Fibroblast of the aortic adventitia (primary cell): ENCODE measurements around the gene RPRD1B. TPM values are rescaled to one million over a fixed set of nuclear protein-coding genes. Genes with fewer than 3 reads are reported as not detected.

Experiments
- DNase-seq: peaks from one replicate; pipeline ENCODE4 v3.0.0-alpha.2; 2010; ENCODE audit warnings: low read depth
- H3K4me3 ChIP-seq: 2 replicates; pipeline ENCODE4 v1.5.1; 2011; ENCODE audit warnings: low read depth, mild to moderate bottlenecking, control low read depth, low read length, moderate library complexity
- total RNA-seq: library from RNA; depleted of rRNA; stranded (reverse); fragments of >200 nt; gene quantifications from 2 replicates; pipeline ENCODE4 v1.2.3, GENCODE V29; 2012; ENCODE audit warnings: low replicate concordance
- TF ChIP-seq, protein P1 (sequence below): IDR thresholded peaks from 2 replicates; pipeline ENCODE4 v1.5.1; 2011; ENCODE audit warnings: mild to moderate bottlenecking, low read length, control low read depth, inconsistent platforms; ENCODE audit not compliant: insufficient read depth

Gene RPRD1B
- total RNA-seq, 1 donor, result 19.5 TPM

DNA sequence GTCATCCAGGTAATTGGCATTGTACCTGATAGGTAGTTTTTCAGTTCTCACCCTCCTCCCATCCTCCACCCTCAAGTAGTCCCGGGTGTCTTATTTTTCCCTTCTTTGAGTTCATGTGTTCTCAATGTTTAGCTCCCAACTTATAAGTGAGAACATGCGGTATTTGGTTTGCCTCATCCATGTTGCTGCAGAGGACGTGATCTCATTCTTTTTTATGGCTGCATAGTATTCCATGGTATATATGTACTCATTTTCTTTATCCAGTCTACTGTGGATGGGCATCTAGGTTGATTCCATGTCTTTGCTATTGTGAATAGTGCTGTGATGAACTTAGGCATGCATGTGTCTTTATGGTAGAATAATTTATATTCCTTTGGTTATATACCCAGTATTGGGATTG lies 45.8 kb downstream of the RPRD1B start:
- no peak overlapping the region for H3K4me3 ChIP-seq
- TF ChIP-seq, protein P1, sequence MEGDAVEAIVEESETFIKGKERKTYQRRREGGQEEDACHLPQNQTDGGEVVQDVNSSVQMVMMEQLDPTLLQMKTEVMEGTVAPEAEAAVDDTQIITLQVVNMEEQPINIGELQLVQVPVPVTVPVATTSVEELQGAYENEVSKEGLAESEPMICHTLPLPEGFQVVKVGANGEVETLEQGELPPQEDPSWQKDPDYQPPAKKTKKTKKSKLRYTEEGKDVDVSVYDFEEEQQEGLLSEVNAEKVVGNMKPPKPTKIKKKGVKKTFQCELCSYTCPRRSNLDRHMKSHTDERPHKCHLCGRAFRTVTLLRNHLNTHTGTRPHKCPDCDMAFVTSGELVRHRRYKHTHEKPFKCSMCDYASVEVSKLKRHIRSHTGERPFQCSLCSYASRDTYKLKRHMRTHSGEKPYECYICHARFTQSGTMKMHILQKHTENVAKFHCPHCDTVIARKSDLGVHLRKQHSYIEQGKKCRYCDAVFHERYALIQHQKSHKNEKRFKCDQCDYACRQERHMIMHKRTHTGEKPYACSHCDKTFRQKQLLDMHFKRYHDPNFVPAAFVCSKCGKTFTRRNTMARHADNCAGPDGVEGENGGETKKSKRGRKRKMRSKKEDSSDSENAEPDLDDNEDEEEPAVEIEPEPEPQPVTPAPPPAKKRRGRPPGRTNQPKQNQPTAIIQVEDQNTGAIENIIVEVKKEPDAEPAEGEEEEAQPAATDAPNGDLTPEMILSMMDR, result no peak
- no peak for DNase-seq

DNA sequence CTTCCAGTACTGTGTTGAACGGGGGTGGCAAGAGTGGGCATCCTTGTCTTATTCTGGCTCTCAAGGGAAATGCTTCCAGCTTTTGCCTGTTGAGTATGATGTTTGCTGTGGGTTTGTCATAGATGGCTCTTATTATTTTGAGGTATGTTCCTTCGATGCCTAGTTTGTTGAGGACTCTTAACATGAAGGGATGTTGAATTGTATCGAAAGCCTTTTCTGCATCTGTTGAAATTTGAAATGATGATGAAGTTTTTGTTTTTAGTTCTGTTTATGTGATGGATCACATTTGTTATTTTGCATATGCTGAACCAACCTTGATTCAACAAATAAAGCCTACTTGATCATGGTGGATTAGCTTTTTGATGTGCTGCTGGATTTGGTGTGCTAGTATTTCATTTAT lies 48.0 kb downstream of the RPRD1B start:
- DNase-seq, result no peak
- H3K4me3 ChIP-seq, result no peak overlapping the region
- TF ChIP-seq, protein P1, result no peak

DNA sequence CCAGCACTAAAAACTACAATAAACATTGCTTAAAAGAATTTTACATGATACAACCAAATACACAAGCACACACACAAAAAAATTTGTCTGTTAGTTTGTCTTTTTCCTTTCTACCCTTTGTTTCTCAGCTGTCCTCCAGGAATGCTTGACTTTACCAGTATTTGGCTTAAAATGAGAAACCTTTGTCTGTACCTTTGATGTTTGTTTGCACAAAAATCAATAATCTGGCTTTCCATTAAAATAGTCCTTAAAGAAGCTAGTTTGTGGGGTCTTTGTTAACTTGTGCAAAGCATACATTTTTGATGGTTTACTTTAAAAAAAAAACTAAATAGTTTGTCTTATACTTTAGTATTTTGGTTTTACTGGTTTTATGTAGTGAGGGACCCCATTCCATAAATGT lies 49.3 kb downstream of the RPRD1B start:
- DNase-seq, result no peak
- TF ChIP-seq, protein P1, result no peak

DNA sequence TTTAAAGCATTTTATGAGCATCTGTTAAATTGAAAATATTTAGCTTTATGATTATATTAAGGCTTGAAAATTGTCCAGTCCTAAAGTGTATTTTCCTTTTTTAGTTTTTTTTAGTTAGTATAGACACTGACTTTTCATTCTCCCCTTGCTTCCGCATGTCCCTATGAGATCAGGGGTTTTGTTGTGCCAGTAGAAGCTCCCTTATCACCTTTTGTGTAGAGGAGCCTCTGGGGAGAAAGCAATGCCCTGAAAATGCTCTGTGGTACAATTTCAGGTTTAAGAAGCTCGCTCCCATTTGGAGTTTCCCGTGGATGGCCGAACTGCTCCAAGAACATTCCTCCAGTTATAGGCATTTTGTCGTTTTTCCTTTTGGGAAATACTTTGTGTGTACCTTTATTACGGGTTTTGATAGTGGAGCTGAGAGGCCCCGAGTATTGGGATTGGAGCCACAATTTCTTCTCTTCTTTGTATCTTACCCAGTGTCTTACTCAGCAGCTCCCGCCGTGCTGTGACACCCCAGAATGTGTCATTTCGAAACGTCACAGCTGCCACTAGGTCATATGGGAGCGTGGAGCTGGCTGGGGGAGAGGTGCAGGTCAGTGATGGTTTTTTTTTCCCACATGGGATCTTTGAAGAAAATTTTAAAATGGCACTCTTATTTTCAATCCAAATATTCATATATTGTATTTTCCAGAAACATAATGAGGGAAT lies 49.9 kb downstream of the RPRD1B start:
- no peak for DNase-seq
- H3K4me3 ChIP-seq, result no peak overlapping the region
- TF ChIP-seq, protein P1, result no peak

More for the DNA sequence above, 49.3 kb downstream of the RPRD1B start:
- no peak overlapping the region for H3K4me3 ChIP-seq

DNA sequence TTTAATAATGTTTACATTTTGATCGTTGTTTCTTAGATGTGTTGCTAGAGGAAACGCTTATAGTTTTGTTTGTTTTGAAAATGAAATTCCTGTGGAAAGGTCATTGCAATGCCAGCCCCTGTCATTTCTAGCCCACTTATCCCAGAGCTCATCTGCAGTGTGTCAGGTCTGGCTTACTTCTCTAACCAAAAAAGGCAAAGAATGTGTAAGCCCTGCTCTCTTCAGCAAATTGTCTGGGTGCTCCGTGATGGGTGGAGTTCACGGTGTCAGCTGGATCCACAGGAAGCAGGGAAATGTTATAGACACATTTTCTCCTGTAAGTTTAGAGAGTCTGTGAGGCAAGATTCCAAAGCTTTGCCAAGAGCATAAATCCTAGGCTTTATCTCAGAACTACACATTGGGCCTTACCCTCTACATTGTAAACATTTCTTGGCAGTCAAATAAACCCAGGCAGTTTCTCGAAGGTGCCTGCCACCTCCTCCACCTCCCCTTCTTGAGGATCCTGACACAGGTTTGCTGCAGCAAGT lies 50.9 kb downstream of the RPRD1B start:
- DNase-seq, result peak; percentile 66
- no peak overlapping the region for H3K4me3 ChIP-seq
- TF ChIP-seq, protein P1, result no peak

DNA sequence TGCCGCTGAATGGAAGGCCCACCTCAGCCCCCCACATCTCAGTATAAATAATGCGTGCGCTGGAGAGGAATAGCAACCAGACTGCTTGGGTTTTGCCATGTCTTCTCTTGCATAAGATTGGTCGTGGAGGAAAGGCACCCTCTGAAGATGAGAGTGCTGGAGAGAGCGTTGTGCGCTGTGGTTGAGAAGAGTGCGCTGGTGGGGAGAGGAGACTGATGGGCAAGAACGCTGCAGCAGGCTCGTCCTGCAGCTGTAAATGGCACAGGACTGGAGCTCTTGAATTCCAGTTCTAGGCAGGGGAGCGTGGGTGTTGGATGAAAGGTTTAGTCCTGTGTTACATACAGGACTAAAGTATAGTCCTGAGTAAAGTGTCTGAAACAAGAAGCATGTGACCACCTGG lies 51.5 kb downstream of the RPRD1B start:
- no peak for DNase-seq
- no peak overlapping the region for H3K4me3 ChIP-seq
- TF ChIP-seq, protein P1, result no peak

DNA sequence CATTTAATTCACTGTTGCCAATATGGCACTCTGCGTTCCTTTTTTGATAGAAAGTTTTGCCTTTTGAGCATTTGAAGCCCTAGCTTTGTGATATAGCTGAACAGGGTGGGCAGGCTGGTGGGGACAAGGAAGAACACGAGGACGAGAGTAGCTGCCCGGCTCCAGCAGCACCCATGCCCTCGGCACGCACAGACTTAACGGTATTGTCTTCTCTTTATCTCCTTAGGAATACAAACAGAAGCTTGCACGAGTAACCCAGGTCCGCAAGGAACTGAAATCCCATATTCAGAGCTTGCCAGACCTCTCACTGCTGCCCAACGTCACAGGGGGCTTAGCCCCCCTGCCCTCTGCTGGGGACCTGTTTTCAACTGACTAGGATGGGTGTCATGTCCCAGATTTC lies 56.0 kb downstream of the RPRD1B start:
- TF ChIP-seq, protein P1, result no peak
- H3K4me3 ChIP-seq, result no peak overlapping the region
- DNase-seq, result no peak
